ENCODE results near the gene GGA3.

- TF ChIP-seq GATA3 (IDR thresholded peaks at IDR 0.05; ENCODE audit: low read depth, low read length) = no peak
- no peak for TF ChIP-seq GATA2 (IDR thresholded peaks at IDR 0.05; ENCODE audit: low read depth, low read length)
Observed at GRCh38 chr17:75288359-75288758, 27.0 kb upstream of the GGA3 start.
